ENCODE results near the gene DALRD3.
"Not testable (repeated sequence)": the region's sequence is repeated elsewhere in the genome, so short reads cannot be mapped to it uniquely, and the experiment has no call there.

The DALRD3 gene

DNA sequence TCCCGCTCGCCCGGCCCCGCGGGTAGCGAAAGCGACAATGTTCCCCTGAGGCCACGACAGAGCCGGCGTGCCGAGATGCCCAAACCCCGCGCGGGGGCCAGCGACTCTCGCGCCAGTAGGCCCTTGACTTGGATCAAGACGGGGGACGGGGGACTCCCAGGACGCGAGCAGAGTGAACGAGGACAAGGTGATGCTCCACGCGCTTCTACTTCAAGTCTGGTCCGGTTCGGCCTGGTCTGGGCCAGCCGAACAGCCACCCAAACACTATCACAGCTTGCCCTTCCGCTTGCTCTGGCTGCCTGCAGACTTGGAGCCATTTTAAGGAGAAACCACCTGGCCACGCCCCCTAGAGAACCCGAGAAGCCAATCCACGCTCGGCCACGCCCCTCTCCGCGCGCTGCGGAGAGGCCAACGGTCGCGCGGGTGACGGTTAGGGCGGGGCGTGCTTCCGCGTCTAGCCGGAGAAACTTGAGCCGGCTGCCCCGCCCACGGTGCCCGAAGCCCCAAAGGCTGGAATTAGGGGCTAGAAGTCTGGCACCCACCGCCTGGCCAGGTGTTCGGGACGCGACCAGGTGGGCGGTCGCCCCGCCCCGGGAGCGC is 2.9 kb upstream of the DALRD3 start:
- peak; percentile 92 for DNase-seq

DNA sequence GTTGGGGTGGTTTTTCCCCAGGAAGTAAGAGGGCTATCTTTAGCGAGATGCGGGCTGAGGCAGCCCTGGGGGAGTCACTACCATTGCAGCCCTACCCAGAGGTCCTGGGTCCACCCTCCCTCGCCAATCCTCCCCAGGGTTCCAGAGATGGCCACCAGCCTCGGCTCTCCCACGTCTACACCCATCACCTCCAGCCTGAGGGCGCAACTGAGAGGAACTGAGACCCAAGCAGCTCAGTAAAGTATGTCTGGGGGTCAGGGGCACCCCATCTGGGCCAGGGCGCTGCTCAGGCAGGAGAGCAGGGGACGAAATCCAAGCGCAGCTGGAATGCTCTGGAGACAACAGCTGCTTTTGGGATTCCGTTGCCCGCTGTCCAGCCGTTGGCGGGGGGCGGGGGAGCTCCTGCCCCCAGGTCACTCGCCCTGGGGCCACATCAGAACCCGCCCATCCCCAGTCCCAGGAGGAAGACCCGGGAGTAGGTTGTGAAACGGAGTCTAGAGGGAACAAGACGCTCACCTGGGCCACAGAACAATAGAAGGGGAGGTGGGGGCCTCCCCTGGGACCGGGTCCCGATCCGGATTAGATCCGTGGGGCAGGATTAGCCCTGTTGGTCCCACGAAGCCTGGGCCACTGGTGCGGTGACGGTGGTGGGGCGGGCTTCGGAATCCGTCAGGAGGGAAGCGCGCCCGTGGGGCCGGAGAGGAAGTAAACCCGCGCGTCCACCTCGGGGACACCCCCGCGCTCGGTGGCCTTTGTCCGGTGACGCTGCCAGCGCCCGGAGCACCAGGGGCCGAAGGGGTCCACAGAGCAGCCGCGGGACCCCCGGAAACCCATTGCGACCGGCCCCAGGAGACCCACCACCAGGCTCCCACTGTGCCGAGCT is 2.2 kb upstream of the DALRD3 start:
- DNase-seq = no peak

DNA sequence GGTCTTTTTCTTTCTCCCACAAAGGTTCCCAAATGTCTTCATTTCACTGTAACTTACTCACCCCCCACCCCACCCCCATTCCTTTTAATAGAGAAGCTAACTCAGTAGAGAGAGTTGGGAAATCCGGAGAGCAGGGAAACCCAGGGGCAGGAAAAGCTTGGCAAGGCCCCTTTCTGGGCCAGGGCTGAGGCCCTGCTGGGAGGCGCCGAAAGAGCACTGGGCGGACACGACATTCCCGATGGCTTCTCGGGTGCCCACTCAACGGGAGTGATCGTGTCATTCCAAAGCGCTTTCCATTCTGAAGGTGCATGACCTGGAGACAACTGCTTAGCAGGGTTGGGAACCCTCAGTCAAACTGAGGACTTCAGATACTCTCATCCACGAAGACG is 1.6 kb upstream of the DALRD3 start:
- DNase-seq = no peak

DNA sequence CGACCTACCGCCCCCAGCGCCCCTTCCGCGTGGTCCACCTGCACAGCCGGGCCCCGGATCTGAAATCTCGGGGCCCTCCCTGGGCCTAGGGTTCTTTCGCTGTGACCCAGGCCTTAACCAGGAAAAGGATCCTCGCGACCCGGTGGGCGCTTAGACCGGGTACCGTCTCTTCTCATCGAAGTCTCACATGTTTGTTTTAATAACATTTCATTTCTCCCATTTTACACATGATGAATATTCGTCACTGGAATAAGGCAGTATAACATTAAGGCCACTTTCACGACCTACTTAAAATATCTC is 277 bp upstream of the DALRD3 start:
- no peak for DNase-seq

DNA sequence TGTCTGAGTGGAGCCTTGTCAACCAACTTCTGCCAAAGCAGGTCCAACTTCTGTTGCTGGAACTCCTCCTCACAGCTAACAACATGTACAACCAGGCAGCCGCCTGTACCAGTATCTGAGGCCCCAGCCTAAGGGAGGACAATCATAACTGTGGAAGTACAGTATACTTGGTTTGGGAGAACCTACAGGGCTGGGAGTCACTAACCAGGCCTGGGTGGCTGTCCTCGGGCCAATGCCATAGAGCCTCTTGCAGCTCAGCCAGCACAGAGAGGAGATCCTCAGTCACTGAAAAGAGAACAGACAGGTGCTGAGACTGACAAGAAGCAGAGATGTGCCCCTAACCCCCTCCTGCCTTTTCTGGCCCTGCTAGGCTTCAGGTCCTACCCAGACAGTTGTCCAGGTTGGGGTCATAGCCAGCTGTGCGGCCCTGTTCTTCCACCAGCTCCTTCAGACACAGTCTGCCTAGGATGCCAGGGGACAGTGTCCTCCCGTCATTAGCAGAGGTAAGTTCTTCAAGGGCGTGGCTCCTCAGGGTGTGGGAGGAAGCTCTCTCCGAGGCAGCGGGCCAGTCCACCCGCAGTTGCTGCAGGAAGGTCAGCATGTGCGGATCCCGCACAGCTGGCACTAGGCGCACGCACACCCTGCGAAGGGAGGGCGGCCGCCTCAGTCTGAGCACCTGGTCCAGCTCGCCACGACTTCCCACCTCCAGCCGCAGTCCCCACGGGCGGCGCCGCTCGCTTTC is 980 bp downstream of the DALRD3 start:
- DNase-seq = no peak

DNA sequence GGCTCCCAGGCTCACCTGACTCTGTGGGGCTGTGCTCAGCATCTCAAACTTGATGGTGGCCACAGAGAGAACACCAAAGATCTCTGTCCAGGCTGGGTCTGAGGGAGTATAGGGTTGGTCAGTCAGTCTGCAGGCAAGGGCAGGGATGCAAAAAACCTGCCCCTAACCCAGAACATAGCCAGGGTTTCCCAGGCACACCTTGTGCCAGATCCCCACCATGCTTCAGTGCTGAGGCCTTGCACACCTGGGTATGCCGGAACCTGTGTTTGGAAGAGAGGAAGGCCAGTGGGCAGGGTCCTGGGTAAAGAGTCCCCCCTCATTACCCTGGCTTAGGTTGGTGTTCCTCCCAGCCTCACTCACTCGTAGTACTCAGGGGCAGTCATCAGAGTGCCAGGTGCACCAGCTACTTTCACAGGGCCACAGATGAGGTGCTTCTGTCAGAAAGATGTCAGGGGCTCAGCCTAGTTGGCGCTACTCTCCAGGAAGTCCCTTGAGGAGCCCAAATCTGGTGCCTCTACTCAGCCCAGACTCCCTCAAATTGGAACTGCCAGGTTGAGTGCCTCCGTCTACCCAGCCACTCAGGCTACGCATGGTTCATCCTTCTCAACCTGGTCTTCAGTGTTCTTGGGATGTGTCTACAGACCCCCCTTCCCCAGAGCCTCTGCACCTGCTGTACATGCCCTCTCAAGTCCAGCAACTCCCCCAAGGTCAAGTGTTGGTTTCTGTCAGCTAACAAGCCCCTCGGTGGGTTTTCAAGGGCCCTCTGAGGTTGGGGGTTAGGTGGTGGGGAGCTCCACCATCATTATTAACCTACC is 1.8 kb downstream of the DALRD3 start:
- no peak for DNase-seq

DNA sequence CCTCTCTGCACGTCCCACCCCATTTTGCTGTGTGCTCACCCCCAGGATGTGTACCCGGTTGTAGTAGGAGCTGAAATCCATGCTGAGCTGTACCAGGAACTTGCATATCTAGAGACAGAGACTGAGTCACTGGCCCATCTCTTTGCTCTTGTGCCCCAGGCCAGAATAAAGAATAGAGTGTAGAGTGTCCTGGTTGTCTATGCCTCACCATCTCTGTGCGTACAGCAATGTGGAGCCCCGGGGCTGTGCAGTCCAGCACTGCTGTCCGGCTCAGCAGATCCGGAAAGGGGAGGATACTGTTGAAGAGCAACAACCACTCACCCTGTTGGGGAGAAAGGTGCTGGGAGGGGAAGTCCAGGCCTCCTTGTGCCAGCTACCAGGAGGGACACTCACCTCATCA is 2.6 kb downstream of the DALRD3 start:
- no peak for DNase-seq

DNA sequence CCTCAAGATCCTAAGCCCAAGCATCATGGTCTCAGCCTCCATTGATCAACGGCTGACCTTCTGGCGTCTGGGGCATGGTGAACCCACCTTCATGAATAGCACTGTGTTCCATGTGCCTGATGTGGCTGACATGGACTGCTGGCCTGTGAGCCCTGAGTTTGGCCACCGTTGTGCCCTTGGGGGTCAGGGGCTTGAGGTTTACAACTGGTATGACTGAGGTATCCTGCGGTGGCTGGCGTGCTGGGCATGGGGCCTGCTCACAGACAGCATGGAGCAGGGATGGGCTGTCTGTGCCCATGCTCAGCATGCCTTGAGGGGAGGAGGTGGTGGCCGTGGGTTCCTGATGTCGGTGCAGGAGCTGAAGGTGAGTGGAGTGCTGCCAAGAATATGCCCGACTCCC is 3.3 kb downstream of the DALRD3 start:
- no peak for DNase-seq

DNA sequence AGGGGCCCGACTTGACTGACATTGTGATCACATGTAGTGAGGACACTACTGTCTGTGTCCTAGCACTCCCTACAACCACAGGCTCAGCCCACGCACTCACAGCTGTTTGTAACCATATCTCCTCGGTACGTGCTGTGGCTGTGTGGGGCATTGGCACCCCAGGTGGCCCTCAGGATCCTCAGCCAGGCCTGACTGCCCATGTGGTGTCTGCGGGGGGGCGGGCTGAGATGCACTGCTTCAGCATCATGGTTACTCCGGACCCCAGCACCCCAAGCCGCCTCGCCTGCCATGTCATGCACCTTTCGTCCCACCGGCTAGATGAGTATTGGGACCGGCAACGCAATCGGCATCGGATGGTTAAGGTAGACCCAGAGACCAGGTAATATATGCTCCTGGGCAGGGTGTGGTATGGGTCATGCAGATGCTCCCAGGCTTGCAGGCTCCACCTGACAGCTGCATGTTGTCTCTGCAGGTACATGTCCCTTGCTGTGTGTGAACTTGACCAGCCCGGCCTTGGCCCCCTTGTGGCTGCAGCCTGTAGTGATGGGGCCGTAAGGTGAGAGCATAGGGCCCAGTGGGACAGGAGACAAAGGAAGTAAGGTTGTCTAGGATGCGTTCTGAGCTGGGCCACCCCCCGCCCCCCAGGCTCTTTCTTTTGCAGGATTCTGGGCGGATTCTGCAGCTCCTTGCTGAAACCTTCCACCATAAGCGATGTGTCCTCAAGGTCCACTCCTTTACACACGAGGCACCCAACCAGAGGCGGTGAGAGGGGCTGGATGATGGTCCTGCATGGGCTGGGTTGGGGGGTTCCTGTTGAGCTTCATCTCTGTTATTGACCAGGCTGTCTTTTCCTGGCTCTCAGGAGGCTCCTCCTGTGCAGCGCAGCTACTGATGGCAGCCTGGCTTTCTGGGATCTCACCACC is 4.4 kb downstream of the DALRD3 start:
- DNase-seq = no peak

DNA sequence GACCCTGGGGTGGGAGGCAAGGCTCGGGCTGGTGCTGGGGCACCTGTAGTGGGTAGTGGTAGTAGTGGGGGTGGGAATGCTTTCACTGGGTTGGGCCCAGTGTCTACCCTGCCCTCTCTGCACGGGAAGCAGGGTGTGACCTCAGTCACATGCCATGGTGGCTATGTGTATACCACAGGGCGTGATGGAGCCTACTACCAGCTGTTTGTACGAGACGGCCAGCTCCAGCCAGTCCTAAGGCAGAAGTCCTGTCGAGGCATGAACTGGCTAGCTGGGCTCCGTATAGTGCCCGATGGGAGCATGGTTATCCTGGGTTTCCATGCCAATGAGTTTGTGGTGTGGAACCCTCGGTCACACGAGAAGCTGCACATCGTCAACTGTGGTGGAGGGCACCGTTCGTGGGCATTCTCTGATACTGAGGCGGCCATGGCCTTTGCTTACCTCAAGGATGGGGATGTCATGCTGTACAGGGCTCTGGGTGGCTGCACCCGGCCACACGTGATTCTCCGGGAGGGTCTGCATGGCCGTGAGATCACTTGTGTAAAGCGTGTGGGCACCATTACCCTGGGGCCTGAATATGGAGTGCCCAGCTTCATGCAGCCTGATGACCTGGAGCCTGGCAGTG is 5.2 kb downstream of the DALRD3 start:
- DNase-seq = no peak

DNA sequence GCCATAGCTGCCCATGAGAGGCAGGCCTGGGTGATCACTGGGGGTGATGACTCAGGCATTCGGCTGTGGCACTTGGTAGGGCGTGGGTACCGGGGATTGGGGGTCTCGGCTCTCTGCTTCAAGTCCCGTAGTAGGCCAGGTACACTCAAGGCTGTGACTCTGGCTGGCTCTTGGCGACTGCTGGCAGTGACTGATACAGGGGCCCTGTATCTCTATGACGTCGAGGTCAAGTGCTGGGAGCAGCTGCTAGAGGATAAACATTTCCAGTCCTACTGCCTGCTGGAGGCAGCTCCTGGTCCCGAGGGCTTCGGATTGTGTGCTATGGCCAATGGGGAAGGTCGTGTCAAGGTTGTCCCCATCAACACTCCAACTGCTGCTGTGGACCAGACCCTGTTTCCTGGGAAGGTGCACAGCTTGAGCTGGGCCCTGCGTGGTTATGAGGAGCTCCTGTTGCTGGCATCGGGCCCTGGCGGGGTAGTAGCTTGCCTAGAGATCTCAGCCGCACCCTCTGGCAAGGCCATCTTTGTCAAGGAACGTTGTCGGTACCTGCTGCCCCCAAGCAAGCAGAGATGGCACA is 5.9 kb downstream of the DALRD3 start:
- no peak for DNase-seq

DNA sequence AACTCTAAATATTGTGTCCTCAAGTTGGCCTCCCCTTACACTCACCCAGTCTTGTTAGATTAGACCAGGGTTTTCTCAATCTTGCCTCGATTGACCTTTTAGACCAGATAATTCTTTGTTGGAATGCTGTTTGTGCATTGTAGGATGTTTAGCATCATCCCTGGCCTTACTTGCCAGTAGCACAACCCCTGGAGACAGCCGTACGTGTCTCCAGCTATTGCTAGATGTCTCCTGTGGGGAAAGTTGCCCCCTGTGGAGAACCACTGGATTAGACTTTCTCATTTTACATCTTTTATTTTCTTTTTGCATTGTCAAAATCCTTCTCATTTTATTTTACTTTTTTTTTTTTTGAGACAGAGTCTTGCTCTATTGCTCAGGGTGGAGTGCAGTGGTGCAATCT is 9.0 kb downstream of the DALRD3 start:
- no peak for DNase-seq

DNA sequence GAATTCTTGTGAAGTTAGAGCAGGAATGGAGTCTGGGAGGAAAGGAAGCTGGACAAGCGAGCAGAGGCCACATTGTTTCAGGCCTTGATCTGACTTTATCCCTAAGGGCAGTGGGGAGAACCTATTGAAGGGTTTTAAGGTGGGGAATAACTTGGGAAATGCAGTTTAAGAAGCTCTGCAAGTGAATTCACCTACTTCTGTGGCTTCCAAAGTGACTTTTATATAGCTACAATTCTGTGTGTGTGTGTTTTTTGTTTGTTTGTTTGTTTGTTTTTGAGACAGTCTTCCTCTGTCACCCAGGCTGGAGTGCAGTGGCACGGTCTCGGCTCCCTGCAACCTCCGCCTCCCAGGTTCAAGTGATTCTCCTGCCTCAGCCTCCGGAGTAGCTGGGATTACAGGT is 9.8 kb downstream of the DALRD3 start:
- not testable (repeated sequence) for DNase-seq

DNA sequence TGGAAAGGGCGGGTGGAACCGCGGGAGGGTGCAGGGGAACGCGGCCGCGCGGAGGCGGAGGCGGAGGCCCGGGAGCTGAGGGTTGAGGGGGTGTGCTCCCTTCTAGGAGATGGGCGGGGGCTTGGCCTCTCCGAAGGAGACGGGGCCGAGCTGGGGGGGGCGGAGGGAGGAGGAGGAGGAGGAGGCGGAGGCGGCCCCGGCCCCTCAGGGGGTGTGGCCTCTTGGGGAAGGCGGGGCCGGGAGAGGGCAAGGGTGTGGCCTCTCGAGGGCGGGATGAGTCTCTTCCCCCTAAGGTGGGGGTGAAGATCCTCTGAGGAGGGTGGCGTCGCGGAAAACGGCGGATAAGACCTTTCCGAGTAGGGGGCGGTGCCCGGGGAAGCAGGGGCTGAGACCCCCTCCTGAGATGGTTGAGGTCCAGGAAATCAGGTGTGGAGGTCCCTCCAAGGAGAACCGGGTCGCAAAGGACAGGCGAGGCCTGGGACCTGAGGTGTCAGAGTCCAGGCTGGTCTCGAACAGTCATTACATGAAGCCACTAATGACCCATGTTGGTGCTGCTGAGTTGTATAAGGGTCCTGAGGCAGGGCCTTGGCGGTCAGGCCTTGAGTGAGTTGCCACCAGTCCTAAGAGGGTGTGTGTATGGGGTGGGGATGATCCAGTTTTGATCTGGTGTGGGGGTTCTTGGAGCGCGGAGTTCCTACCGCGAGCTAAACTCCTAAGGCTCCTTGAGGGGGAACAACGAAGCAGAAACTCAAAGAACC is 10.4 kb downstream of the DALRD3 start:
- peak; percentile 70 for DNase-seq

DNA sequence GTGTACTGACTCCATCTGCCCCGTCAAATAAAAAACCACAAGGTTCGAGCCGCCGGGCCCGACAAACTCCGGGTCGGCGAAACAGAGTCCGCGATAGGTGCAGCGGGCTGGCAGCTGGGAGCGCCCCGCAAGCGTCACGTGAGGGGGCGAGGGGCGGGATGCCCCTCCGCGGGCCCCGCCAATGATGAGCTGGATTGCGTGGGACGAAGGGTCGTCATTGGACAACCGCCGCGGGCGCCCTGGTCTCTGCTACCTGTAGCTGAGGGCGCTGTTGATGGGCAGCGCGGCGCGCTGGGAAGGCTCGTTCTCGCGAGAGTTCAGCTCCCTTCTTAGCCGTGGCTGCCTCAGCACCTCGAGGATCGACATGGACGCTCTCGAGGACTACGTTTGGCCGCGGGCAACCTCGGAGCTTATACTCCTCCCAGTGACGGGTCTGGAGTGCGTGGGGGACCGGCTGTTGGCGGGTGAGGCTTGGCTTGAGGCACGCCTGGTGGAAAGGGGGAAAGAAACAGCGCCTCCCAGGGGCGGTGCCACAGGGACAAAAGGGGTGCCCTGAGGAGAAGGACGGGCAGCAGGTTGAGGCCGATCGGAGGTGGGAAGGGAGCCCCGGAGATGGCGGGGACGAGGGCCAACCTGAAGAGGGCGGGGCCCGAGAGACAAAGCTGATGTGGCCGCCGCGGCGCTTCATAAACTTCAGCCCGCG is 11.2 kb downstream of the DALRD3 start, which contains the start of gene WDR6:
Gene WDR6 (plus strand): TSS at position 324 of the 703 bp plus-strand sequence. CDS start 41 bp downstream, at position 365.
- peak; percentile 97 for DNase-seq

DNA sequence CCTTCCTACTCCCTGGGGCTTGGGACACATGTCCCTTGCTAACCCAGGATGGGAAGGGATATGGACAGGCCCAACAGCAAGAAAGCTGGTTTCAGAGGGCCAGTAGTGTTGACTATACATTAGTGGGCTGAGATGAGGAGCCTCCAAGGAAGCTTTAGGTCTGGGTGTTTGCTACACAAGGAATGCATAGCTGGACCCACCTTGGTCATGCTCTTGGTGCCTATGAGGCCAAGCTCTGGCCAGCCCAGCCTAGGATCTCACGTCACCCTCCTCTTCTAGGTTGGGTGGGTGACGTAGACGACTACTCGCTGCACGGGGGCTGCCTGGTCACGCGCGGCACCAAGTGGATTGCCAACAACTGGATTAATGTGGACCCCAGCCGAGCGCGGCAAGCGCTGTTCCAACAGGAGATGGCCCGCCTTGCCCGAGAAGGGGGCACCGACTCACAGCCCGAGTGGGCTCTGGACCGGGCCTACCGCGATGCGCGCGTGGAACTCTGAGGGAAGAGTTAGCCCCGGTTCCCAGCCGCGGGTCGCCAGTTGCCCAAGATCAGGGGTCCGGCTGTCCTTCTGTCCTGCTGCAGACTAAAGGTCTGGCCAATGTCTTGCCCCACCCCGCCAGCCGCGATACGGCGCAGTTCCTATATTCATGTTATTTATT is 11.8 kb downstream of the DALRD3 start:
- DNase-seq = no peak

DNA sequence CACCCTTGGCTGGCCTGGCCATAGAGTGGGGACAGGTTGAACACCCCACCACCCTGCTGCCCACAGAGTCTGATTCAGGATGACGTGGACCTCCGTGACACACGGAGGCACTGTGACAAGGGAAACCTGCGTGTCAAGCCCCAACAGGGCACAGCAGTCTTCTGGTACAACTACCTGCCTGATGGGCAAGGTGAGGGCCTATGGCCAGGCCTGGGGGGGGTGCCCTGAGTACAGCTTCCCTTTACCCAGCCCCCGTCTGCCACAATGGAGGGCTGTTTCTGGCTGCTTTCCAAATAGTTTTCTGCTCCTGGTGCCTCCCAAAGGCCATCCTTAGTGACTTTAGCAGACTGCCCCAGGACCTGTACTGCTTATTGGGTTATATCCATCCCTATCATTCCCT is 12.4 kb downstream of the DALRD3 start:
- DNase-seq = no peak

DNA sequence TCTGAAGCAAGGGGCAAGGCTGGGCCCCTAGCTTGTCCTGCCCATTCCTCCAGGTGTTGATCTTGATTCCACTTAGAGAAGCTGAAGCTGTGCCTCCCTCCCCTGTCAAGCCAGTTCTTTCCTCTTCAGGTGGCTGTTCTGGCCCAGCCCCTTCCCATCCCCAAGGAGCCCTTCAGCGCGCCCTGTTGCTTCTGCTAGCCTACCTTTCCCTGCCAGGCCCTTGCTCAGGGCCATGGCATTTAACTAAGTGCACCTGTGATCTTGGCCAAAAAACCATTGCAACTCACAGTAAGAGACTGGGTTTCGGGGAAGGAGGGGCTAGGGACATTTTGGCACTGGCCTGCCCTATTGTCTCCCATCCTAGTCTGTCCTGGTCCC is 13.1 kb downstream of the DALRD3 start:
- no peak for DNase-seq
